Measurements from ENCODE around the gene HDAC4.

Gene HDAC4

DNA sequence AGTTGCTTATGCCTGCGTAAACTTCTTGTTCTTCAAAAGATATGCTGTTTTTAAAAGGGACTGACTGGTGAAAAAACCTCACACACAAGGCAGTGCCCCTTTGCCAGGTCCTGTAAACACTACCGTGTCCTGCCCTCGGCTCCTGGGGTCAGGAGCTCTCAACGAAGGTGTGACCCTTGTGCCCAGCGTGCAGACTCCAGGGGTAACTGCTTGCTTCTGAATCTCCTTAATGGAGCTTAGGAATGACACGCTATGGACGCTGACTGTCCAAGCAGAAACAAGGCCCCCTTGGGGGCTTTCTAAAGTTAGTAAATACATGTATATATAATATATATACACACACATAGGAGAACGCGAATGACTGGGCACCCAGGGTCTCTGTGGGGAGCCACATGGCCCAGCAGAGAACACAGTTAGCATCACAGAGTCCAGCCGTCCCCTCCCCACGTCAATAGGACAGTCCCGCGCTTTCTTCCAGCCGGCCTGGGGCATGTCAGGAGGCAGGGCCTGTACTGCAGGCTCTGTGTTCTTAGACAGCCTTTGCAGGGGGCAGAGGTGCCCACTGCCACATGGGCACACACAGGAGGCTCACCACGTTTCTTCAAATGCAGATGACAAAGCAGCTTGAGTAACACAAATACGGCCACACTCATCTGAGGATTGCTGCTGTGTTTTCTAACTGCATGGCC lies 96.1 kb downstream of the HDAC4 start:
- DNase-seq = no peak

DNA sequence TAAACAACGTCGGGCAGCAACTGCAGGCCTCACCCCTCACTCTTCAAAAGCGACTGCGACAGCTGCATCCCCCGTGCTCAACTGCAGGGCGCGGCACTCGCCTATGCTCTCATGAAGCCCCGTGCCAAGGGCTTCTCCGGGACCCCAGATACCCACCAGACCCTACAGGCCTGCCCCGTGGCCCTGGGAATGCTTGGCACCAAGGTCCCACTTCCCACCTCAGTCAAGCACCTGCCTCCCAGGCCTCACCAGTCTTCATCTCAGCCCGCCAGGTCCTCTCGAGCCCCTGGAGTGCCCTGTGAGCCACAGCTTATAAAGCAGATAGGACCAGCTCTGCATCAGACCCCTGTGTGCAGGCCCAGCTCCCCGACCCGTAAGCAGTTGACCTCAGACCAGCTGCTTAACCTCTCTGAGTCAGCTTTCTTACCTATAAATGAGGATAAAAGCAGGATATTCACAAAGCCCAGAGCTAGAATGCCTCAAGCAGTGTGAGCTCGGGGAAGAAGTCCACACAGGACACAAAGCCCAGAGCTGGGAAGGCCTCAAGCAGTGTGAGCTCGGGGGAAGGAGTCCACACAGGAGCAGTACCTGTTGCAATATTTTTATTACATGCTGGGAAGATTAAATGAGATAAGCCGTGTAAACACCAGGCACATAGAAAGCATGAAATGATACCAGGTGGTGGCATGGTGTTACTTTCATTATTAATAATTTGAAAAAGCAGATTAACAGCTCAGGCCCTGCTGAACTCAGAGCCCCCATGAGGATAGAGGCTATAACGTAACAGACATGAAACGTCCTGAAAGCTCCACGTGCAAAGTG lies 96.9 kb downstream of the HDAC4 start:
- DNase-seq = peak; percentile 21

DNA sequence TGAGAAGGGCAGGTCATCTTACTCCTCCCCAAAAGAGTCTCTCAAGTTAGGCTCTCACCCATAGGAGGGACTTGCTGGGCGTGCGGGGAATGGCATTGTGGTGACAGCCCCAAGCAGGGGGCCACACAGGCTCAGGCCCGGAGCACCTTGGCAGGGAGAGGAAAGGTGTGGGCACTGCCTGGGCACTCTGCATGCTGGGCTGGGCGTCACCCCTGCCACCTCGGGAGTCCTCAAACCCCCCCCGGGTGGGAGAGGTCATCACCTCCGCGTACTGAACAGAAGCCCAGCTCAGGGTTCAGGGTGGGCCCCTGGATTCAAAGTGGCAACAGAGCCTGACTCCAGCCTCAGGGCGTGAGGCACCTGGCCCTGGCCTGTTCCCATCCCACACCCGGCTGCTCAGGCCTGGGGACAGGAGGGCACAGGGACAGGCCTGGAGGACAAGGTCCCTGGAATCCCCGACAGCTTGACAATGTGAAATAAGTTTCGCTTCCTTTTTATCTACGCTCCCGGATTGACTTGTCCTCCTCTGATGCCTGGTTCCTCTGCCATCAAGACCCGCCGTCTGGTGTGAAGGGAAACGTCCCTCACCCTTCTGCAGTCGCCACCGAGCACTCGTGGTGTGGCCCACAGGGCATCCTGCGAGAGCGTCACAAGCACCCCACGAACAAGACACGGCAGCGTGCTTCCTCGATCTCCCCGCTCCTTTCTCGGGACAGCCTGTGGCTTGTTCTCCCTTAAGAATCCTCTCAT lies 97.8 kb downstream of the HDAC4 start:
- no peak for DNase-seq

- no peak for DNase-seq
Observed at GRCh38 chr2:239302083-239302807, 98.6 kb downstream of the HDAC4 start.

- DNase-seq = no peak
Observed at GRCh38 chr2:239300871-239301735, 99.7 kb downstream of the HDAC4 start.

DNA sequence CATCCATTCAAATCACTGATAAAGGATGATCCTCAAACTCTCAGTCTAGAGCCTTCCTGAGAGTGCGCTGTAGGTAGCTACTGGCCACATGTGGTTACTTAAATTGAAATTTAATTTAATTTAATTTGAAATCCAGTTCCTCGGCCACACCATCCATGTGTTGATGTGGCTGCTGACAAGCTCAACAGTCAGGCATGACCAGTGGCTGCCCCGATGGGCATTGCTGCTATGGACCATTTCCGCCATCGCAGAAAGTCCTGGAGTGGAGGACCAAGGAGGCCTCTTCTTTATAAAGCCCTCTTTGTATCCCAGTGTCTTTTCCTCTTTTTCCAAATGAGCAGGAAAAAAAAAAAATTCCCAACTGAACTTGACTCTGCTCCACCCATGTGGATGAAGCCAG lies 100.6 kb downstream of the HDAC4 start:
- DNase-seq = no peak

GRCh38 chr2:239299218-239299939 lies 101.4 kb downstream of the HDAC4 start:
- no peak for DNase-seq

GRCh38 chr2:239298116-239298804 lies 102.6 kb downstream of the HDAC4 start:
- DNase-seq = peak; percentile 80

- DNase-seq = no peak
Observed at GRCh38 chr2:239297142-239298004, 103.4 kb downstream of the HDAC4 start.

GRCh38 chr2:239296020-239296932 lies 104.5 kb downstream of the HDAC4 start:
- no peak for DNase-seq

DNA sequence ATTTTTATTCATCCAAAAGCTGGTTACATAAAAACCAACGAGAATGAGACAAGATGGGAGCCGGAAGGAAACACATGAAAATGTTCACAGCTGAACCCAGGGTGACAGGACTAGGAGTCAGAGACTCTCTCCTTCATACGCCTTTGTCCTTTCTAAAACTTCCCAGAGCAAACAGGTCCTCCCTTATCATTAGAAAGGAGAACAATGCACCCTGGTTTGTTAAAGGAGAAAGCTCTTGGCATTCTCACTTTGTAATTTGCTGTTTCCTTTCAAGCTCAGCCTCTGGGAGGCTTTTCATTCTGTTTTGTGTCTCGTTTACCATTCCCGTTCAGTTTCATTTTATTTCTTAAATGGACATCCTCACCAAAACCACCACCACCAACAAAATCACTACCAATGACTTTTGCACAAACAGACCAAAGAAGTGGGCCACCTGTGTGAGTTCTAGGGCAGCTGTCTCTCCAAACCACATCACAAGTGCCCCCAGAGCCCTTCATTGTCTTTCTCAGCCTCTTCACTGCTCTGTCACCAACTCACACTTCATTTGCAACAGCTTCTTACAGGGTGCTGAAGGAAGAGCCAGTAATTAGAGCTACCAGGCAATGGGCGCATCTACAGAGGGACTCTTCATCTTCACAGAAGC lies 105.3 kb downstream of the HDAC4 start:
- peak; percentile 44 for DNase-seq

DNA sequence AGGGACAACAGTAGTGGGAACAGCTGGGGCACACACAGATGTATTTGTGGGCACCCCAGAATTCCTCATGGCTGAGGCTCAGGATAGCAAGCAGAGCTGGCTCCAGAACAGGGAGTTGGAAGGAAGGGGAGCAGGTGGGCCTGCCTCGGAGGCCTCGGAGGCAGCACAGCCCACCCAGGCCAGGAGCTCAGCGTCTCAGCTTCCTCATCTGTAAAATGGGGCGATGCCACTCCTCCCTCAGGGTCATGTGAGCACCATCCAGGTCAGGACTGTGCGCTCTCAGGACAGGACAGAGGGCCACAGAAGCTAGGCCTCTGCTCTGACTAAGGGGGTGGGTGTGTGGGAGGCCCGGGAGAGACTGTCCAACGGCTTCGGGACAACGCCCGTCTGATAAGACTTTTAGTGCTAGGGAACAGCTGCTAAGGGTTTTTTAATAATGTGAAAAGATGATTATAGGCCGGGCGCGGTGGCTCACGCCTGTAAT lies 106.2 kb downstream of the HDAC4 start:
- no peak for DNase-seq

DNA sequence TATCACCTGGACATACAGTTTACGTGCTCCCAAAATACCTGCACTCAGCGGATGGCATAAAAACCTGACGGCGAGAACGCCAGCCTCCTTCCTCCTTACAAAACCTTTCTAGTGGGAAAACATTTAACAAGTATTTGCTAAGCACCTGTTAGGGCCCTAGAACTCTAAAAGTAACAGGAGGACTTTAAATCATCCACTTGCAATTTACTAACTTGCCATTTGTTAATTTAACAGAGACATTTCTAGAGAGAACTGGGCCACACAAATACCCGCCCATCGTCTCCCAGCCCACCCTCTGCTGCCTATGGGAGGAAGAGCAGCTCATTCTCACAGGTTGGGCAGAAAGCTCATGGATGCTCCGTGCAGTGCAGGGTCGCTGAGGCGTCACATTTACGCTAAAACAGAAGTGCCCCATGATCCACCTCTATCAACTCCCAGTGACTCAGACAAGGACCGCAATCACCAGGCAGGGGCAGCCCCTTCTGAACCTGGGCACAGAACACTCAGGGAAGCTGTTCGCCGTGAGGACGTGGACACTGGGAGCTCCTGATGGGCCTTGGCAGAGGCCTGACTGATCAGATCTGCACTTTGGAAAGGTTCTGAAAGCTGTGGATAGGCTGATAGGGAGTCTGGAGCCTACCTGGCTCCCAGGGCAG lies 106.9 kb downstream of the HDAC4 start:
- peak; percentile 47 for DNase-seq

GRCh38 chr2:239292959-239293774 lies 107.7 kb downstream of the HDAC4 start:
- no peak for DNase-seq

- no peak for DNase-seq
Observed at GRCh38 chr2:239292531-239292930, 108.3 kb downstream of the HDAC4 start.
